Left cardiac atrium (tissue), 4 donors: ENCODE data around the gene ANKRD1. TPM values are rescaled to one million over a fixed set of nuclear protein-coding genes. Genes with fewer than 3 reads are reported as not detected.
"Not testable (repeated sequence)": the region's sequence is repeated elsewhere in the genome, so short reads cannot be mapped to it uniquely, and the experiment has no call there.

Experiments used
- ATAC-seq, 2 donors: fragments of 200-7000 bp; cut with Tn5 transposase; one replicate each; pipeline ENCODE4 v1.9.1; 2020; ENCODE audit warnings: mild to moderate bottlenecking in 2 of 2, moderate library complexity in 2 of 2
- DNase-seq: peaks from one replicate; pipeline ENCODE4 v3.0.0-alpha.2; 2020
- intact Hi-C, 2 donors: fragments of 100-400 bp; cut with DNase I; formaldehyde crosslinking; loops; one replicate each; pipeline versions ENCODE4 v1.14.1 to v1.15.1; 2022 to 2023
- long read RNA-seq: library from polyadenylated mRNA; unstranded; transcript quantifications from one replicate; pipeline ENCODE4 v2.0.0, GENCODE V29; 2021
- total RNA-seq, 2 donors: library from RNA; stranded (reverse); fragmentation: NEBNext Ultra II Directional; extraction: Animal tissue kit (Norgen Biotek cat#: 25700); gene quantifications; one replicate each; pipeline ENCODE4 v1.2.1, GENCODE V29; 2021
- donor health status: DM: no; HTN: yes; CAD: no.
- donor health status: DM: no; HTN: yes; CAD: no; lungs with severe emphysema.
- donor health status: DM: yes; HTN: yes; CAD: no.
- donor health status: Dilated cardiomyopathy.

Gene ANKRD1
- 1,000 to 10,000 TPM; 1,867 to 3,373 TPM for total RNA-seq
- long read RNA-seq, transcript ANKRD1-201 (9 exons, 1,979 nt) = major isoform, 36 of 102 reads
- long read RNA-seq, partial matches to known transcripts = 46 of 102 reads
- long read RNA-seq, other reads (novel, unspliced or antisense) = 20 of 102 reads

- peak; percentile 86 to 90 for ATAC-seq
- intact Hi-C loops = loop anchor here in 1 of 2 donors (2.0 kb wide), 1 partner anchor 48 kb away; no protein-coding TSS in a partner anchor
- peak; percentile 48 for DNase-seq
Measured at GRCh38 chr10:90920986-90921666, at the start of gene ANKRD1. ANKRD1 (minus strand) TSS chr10:90921087; CDS start chr10:90921027, 60 bp downstream.

- intact Hi-C loops = loop anchor here (2.0 to 5.0 kb wide), 3 partner anchors 49 to 57 kb away; partner anchors contain the start of gene ANKRD1 (in 1 of the 2)
- peak in 1 of 2 donors; percentile 14 for ATAC-seq
- DNase-seq = no peak
Measured at GRCh38 chr10:90969947-90970673, 49.2 kb upstream of the ANKRD1 start.

GRCh38 chr10:90969121-90969534 is 48.2 kb upstream of the ANKRD1 start:
- DNase-seq (no peak), ATAC-seq (no peak)
- intact Hi-C loops = loop anchor here (2.0 to 5.0 kb wide), 3 partner anchors 48 to 56 kb away; partner anchors contain the start of gene ANKRD1 (in 1 of the 2)

GRCh38 chr10:90968328-90969081 is 47.6 kb upstream of the ANKRD1 start:
- intact Hi-C loops = loop anchor here (2.0 to 5.0 kb wide), 3 partner anchors 48 to 56 kb away; partner anchors contain the start of gene ANKRD1 (in 1 of the 2)
- no peak for DNase-seq
- peak in 1 of 2 donors; percentile 31 for ATAC-seq

- intact Hi-C loops = loop anchor here (2.0 to 5.0 kb wide), 3 partner anchors 47 to 55 kb away; partner anchors contain the start of gene ANKRD1 (in 1 of the 2)
- no peak for DNase-seq
- ATAC-seq = no peak
Measured at GRCh38 chr10:90967865-90968264, 47.0 kb upstream of the ANKRD1 start.

GRCh38 chr10:90966146-90966545 is 45.3 kb upstream of the ANKRD1 start:
- ATAC-seq (no peak), DNase-seq (no peak)
- intact Hi-C loops = loop anchor here in 1 of 2 donors (5.0 kb wide), 1 partner anchor 49 kb away; no protein-coding TSS in a partner anchor

GRCh38 chr10:90965720-90966119 is 44.8 kb upstream of the ANKRD1 start:
- intact Hi-C loops = loop anchor here in 1 of 2 donors (5.0 kb wide), 1 partner anchor 48 kb away; no protein-coding TSS in a partner anchor
- peak; percentile 66 to 73 for ATAC-seq
- peak; percentile 40 for DNase-seq

GRCh38 chr10:90964781-90965465 is 44.0 kb upstream of the ANKRD1 start:
- ATAC-seq = peak in 1 of 2 donors; percentile 17
- intact Hi-C loops = loop anchor here in 1 of 2 donors (5.0 kb wide), 1 partner anchor 48 kb away; no protein-coding TSS in a partner anchor
- DNase-seq = no peak

GRCh38 chr10:90963331-90963730 is 42.4 kb upstream of the ANKRD1 start:
- intact Hi-C loops = no loop called here
- ATAC-seq (no peak), DNase-seq (no peak)

GRCh38 chr10:90960355-90960814 is 39.5 kb upstream of the ANKRD1 start:
- peak; percentile 51 to 84 for ATAC-seq
- no peak for DNase-seq
- intact Hi-C loops = no loop called here

- ATAC-seq (no peak), DNase-seq (no peak)
- intact Hi-C loops = no loop called here
Measured at GRCh38 chr10:90959826-90960225, 38.9 kb upstream of the ANKRD1 start.

- DNase-seq (no peak), ATAC-seq (no peak)
- intact Hi-C loops = no loop called here
Measured at GRCh38 chr10:90958781-90959180, 37.9 kb upstream of the ANKRD1 start.

- intact Hi-C loops = no loop called here
- DNase-seq (no peak), ATAC-seq (no peak)
Measured at GRCh38 chr10:90947030-90947960, 26.4 kb upstream of the ANKRD1 start.

- DNase-seq = no peak
- intact Hi-C loops = no loop called here
- ATAC-seq = no peak
Measured at GRCh38 chr10:90945491-90946070, 24.7 kb upstream of the ANKRD1 start.

- ATAC-seq = no peak
- intact Hi-C loops = no loop called here
- DNase-seq = no peak
Measured at GRCh38 chr10:90944749-90945148, 23.9 kb upstream of the ANKRD1 start.

- intact Hi-C loops = loop anchor here in 1 of 2 donors (2.0 kb wide), 1 partner anchor 14 kb away; no protein-coding TSS in a partner anchor
- DNase-seq, ATAC-seq: not testable (repeated sequence)
Measured at GRCh38 chr10:90942980-90943379, 22.1 kb upstream of the ANKRD1 start.

GRCh38 chr10:90939648-90940047 is 18.8 kb upstream of the ANKRD1 start:
- ATAC-seq (no peak), DNase-seq (no peak)
- intact Hi-C loops = no loop called here
